HepG2 (cell line): Measurements from ENCODE around the gene CHID1. TPM values are rescaled to one million over a fixed set of nuclear protein-coding genes. Genes with fewer than 3 reads are reported as not detected.

Source experiments
- ATF1 ChIP-seq: IDR thresholded peaks from 2 replicates; pipeline ENCODE4 v1.6.1; 2016; ENCODE audit warnings: mild to moderate bottlenecking, control low read depth
- CBX5 ChIP-seq: sonication (generic); formaldehyde crosslinking; IDR thresholded peaks from 2 replicates; pipeline ENCODE4 v1.4.0; 2020; ENCODE audit warnings: missing genetic modification reagents, borderline replicate concordance
- CEBPB ChIP-seq: IDR thresholded peaks from 2 replicates; pipeline ENCODE4 v1.6.1; 2011; ENCODE audit warnings: low read depth, low read length, improper control_type of control experiment, borderline replicate concordance
- DNMT3B ChIP-seq: conservative IDR thresholded peaks from 2 replicates; pipeline ENCODE4 v1.6.1; 2016; ENCODE audit warnings: missing biosample characterization, control low read depth
- ELF4 ChIP-seq: sonication (generic); formaldehyde crosslinking; IDR thresholded peaks from 2 replicates; pipeline ENCODE4 v1.5.0; 2020; ENCODE audit warnings: missing genetic modification reagents, mild to moderate bottlenecking, moderate library complexity, borderline replicate concordance
- GATAD1 ChIP-seq: IDR thresholded peaks from 2 replicates; pipeline ENCODE4 v1.6.1; 2016; ENCODE audit warnings: missing genetic modification reagents, missing compliant biosample characterization
- NFYB ChIP-seq: sonication (generic); formaldehyde crosslinking; IDR thresholded peaks from 2 replicates; pipeline ENCODE4 v1.4.0; 2020; ENCODE audit warnings: missing genetic modification reagents
- PTBP1 ChIP-seq: fragments of 200-400 bp; formaldehyde crosslinking; IDR thresholded peaks from 2 replicates; pipeline ENCODE4 v1.6.1; 2018; ENCODE audit warnings: low read length, low read depth; ENCODE audit not compliant: poor library complexity, severe bottlenecking
- STAT5B ChIP-seq: sonication (generic); formaldehyde crosslinking; IDR thresholded peaks from 2 replicates; pipeline ENCODE4 v1.4.0; 2020; ENCODE audit warnings: missing genetic modification reagents
- SYNCRIP ChIP-seq: fragments of 200-400 bp; formaldehyde crosslinking; IDR thresholded peaks from 2 replicates; pipeline ENCODE4 v1.6.1; 2018; ENCODE audit warnings: mild to moderate bottlenecking, low read depth, low read length; ENCODE audit not compliant: insufficient read depth
- ZBTB3 ChIP-seq: sonication (generic); formaldehyde crosslinking; IDR thresholded peaks from 2 replicates; pipeline ENCODE4 v1.4.0; 2020; ENCODE audit warnings: low read depth, mild to moderate bottlenecking, moderate library complexity, missing genetic modification reagents, borderline replicate concordance
- ZFP36 ChIP-seq: fragments of 150-350 bp; IDR thresholded peaks from 2 replicates; pipeline ENCODE4 v1.6.1; 2018; ENCODE audit warnings: borderline replicate concordance, low read length, low read depth; ENCODE audit not compliant: partially characterized antibody
- ZNF143 ChIP-seq: sonication (generic); formaldehyde crosslinking; IDR thresholded peaks from 2 replicates; pipeline ENCODE4 v1.4.0; 2020; ENCODE audit warnings: missing genetic modification reagents
- ZNF333 ChIP-seq: sonication (generic); formaldehyde crosslinking; IDR thresholded peaks from 2 replicates; pipeline ENCODE4 v1.4.0; 2020; ENCODE audit warnings: mild to moderate bottlenecking, missing genetic modification reagents, borderline replicate concordance
- ZNF776 ChIP-seq: sonication (generic); formaldehyde crosslinking; IDR thresholded peaks from 2 replicates; pipeline ENCODE4 v1.4.0; 2020; ENCODE audit warnings: mild to moderate bottlenecking, missing genetic modification reagents
- polyA plus RNA-seq, 8 experiments: library from polyadenylated mRNA; depleted of rRNA in 3 of 8; stranded (reverse) in 7 of 8; unstranded in 1 of 8; fragments of >200 nt; fragmentation: Illumina TruSeq in 4 of 8; extraction: Trizol in 4 of 8; gene quantifications; 2 replicates each; pipeline versions ENCODE4 v1.2.1 to v1.2.3, GENCODE V29; 2011 to 2016; ENCODE audit warnings: low read depth in 4 of 8, missing spikeins in 1 of 8, mixed read lengths in 1 of 8; ENCODE audit not compliant: insufficient read depth in 1 of 8
- total RNA-seq, 5 experiments: library from RNA; depleted of rRNA; stranded (reverse); fragments of >200 nt; fragmentation: Illumina TruSeq; extraction: Trizol; gene quantifications; 2 replicates each; pipeline ENCODE4 v1.2.3, GENCODE V29; 2016; ENCODE audit warnings: low read depth in 1 of 5
- TF ChIP-seq, protein P1 (sequence below): sonication (generic); formaldehyde crosslinking; IDR thresholded peaks from 2 replicates; pipeline ENCODE4 v1.5.0; 2020; ENCODE audit warnings: missing genetic modification reagents
- TF ChIP-seq, protein P2 (sequence below): sonication (generic); formaldehyde crosslinking; IDR thresholded peaks from 2 replicates; pipeline ENCODE4 v1.5.1; 2020; ENCODE audit warnings: missing genetic modification reagents, mild to moderate bottlenecking, borderline replicate concordance
- TF ChIP-seq, protein P3 (sequence below): sonication (generic); formaldehyde crosslinking; IDR thresholded peaks from 2 replicates; pipeline ENCODE4 v1.4.0; 2020; ENCODE audit warnings: missing genetic modification reagents, borderline replicate concordance
- TF ChIP-seq, protein P4 (sequence below), 2 experiments: sonication (generic) in 1 of 2; formaldehyde crosslinking in 1 of 2; IDR thresholded peaks; 2 replicates each; pipeline versions ENCODE4 v1.4.0 to v1.6.1; 2018 to 2020; ENCODE audit warnings: missing genetic modification reagents in 2 of 2, borderline replicate concordance in 1 of 2, low read depth in 1 of 2, mild to moderate bottlenecking in 1 of 2, missing biosample characterization in 1 of 2

Gene CHID1
- total and polyA plus RNA-seq, 2 of the 13 experiments (the other 11 are each of a cell fraction or from before 2014, with no cell fraction given): 65.1 to 93.6 TPM

DNA sequence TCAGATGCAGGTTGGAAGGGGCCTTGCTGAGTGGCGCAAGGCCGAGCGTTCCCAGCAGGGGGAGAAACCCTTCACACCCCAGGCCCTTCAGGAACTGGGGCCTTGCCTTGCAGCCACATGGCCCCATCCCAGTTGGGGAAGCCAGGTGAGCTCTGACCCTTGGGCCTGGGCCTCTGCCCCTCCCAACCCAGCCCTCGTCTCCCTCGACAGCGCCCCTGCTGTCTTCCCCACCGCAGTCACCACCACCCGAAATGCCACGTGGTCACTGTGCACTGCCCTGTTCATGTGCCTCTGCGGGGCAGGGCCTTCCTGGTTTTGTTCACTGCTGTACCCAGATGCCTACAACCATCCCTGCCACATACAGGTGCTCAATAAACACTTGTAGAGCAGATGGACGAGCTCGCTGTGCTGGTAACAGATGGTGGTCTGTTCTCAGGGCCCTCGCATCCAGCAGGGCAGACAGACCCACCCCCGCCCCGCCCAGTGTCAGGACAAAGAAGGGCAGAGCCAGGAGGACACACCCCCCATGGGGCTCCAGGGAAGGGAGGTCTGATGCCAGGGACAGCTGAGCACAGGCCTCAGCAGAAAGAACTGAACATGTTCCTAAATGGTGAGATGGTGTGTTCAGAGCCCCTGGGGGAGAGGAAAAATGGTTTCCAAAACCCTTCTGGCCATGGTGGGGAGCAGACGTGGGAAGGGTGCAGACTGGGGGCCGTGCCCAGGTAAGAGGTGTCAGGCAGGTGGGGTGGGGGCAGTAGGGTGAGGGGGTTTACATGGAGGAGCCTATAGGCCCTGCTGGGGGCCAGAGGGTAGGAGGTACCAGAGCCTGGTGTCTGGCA lies 72.0 kb downstream of the CHID1 start (continued):
- TF ChIP-seq, protein P1, sequence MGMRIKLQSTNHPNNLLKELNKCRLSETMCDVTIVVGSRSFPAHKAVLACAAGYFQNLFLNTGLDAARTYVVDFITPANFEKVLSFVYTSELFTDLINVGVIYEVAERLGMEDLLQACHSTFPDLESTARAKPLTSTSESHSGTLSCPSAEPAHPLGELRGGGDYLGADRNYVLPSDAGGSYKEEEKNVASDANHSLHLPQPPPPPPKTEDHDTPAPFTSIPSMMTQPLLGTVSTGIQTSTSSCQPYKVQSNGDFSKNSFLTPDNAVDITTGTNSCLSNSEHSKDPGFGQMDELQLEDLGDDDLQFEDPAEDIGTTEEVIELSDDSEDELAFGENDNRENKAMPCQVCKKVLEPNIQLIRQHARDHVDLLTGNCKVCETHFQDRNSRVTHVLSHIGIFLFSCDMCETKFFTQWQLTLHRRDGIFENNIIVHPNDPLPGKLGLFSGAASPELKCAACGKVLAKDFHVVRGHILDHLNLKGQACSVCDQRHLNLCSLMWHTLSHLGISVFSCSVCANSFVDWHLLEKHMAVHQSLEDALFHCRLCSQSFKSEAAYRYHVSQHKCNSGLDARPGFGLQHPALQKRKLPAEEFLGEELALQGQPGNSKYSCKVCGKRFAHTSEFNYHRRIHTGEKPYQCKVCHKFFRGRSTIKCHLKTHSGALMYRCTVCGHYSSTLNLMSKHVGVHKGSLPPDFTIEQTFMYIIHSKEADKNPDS (CRISPR knock-in tag): no peak
- TF ChIP-seq ZFP36: no peak
- TF ChIP-seq, protein P2, sequence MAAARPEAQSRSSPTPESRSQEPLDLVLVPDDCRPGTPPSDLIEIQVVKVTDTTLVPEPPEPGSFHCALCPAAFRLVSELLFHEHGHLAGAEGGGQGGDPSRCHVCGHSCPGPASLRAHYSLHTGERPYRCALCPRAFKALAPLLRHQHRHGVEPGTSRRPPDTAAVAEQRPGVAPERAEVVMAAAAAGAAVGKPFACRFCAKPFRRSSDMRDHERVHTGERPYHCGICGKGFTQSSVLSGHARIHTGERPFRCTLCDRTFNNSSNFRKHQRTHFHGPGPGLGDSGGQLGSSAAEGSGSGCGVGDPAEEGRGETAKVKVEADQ: no peak; the same call in 1 of the 2 replicates
- TF ChIP-seq GATAD1 (CRISPR knock-in tag): peak; percentile 76
- TF ChIP-seq ZBTB3 (CRISPR knock-in tag): no peak
- peak; percentile 78; the same call in 1 of the 2 replicates for TF ChIP-seq CBX5 (CRISPR knock-in tag)
- TF ChIP-seq, protein P3, sequence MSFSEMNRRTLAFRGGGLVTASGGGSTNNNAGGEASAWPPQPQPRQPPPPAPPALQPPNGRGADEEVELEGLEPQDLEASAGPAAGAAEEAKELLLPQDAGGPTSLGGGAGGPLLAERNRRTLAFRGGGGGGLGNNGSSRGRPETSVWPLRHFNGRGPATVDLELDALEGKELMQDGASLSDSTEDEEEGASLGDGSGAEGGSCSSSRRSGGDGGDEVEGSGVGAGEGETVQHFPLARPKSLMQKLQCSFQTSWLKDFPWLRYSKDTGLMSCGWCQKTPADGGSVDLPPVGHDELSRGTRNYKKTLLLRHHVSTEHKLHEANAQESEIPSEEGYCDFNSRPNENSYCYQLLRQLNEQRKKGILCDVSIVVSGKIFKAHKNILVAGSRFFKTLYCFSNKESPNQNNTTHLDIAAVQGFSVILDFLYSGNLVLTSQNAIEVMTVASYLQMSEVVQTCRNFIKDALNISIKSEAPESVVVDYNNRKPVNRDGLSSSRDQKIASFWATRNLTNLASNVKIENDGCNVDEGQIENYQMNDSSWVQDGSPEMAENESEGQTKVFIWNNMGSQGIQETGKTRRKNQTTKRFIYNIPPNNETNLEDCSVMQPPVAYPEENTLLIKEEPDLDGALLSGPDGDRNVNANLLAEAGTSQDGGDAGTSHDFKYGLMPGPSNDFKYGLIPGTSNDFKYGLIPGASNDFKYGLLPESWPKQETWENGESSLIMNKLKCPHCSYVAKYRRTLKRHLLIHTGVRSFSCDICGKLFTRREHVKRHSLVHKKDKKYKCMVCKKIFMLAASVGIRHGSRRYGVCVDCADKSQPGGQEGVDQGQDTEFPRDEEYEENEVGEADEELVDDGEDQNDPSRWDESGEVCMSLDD: no peak; the same call in 1 of the 2 replicates
- no peak for TF ChIP-seq CEBPB
- no peak for TF ChIP-seq ATF1 (CRISPR knock-in tag)
- no peak for TF ChIP-seq NFYB (CRISPR knock-in tag)
- TF ChIP-seq ZNF776 (CRISPR knock-in tag): no peak
- no peak for TF ChIP-seq ZNF333 (CRISPR knock-in tag)
- no peak for TF ChIP-seq ELF4 (CRISPR knock-in tag)
- no peak for TF ChIP-seq STAT5B (CRISPR knock-in tag)
- TF ChIP-seq DNMT3B (CRISPR knock-in tag): no peak
- TF ChIP-seq, protein P4, sequence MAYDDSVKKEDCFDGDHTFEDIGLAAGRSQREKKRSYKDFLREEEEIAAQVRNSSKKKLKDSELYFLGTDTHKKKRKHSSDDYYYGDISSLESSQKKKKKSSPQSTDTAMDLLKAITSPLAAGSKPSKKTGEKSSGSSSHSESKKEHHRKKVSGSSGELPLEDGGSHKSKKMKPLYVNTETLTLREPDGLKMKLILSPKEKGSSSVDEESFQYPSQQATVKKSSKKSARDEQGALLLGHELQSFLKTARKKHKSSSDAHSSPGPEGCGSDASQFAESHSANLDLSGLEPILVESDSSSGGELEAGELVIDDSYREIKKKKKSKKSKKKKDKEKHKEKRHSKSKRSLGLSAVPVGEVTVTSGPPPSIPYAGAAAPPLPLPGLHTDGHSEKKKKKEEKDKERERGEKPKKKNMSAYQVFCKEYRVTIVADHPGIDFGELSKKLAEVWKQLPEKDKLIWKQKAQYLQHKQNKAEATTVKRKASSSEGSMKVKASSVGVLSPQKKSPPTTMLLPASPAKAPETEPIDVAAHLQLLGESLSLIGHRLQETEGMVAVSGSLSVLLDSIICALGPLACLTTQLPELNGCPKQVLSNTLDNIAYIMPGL (CRISPR knock-in tag; IDR thresholded peaks at IDR 0.05; ENCODE audit: borderline replicate concordance in 1 of 2, low read depth in 1 of 2): peak; percentile 65 to 86
- TF ChIP-seq SYNCRIP: no peak
- no peak for TF ChIP-seq ZNF143 (CRISPR knock-in tag)
- no peak for TF ChIP-seq PTBP1
